PC-9 (cell line): ENCODE results near the gene ST6GALNAC1.

Experiments
- EZH2 ChIP-seq: fragments of 200-600 bp; sonication (generic); IDR thresholded peaks from 2 replicates; pipeline ENCODE4 v1.8.0; 2017; ENCODE audit warnings: antibody characterized with exemption, low read depth
- TF ChIP-seq, protein P1 (sequence below): fragments of 200-600 bp; sonication (generic); conservative IDR thresholded peaks from 2 replicates; pipeline ENCODE4 v1.6.1; 2017; ENCODE audit warnings: mixed run types, antibody characterized with exemption, mild to moderate bottlenecking, moderate library complexity

DNA sequence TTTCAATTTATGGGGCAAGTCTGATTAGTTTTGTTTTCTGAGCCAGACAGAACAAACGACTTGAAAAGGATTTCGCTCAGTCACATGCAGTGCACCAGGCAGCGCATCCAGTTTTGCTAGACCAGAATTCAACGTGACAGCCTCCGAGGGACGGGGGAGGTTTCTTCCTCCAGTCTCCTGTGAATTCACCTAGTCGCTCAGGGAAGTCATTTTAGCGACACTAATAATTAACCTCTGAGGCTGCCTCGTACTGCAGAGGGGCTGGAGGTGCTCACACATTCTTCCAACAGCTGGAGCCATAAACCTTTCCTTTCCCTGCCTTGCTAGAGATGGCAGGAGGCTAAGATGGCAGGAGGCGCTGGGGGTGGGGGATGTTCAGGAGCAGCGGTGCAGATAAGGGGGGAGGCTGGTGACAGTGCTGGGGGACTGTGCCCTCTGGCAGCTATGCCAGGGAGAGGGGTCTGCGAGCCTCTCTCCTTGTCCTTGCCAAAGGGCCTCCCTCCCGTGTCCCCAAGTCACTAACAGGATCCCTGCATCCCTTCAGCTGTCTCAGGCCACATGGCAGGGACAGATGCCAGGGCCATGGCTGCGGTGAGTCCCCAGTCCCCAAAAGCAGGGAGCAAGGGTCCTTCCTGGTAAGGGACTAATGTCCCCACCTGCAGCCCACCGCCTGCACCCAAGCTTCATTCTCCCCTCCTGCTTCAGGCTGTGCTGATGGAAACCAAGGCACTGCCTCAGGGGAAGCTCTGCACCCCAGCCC is 43.2 kb upstream of the ST6GALNAC1 start:
- TF ChIP-seq, protein P1, sequence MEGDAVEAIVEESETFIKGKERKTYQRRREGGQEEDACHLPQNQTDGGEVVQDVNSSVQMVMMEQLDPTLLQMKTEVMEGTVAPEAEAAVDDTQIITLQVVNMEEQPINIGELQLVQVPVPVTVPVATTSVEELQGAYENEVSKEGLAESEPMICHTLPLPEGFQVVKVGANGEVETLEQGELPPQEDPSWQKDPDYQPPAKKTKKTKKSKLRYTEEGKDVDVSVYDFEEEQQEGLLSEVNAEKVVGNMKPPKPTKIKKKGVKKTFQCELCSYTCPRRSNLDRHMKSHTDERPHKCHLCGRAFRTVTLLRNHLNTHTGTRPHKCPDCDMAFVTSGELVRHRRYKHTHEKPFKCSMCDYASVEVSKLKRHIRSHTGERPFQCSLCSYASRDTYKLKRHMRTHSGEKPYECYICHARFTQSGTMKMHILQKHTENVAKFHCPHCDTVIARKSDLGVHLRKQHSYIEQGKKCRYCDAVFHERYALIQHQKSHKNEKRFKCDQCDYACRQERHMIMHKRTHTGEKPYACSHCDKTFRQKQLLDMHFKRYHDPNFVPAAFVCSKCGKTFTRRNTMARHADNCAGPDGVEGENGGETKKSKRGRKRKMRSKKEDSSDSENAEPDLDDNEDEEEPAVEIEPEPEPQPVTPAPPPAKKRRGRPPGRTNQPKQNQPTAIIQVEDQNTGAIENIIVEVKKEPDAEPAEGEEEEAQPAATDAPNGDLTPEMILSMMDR: no peak
- no peak for TF ChIP-seq EZH2
